ENCODE results near the gene DHH. TPM values are rescaled to one million over a fixed set of nuclear protein-coding genes. Genes with fewer than 3 reads are reported as not detected.

DHH gene
- total RNA-seq, 2 donors from 2014 or later, result 0.17 to 0.44 TPM

DNA sequence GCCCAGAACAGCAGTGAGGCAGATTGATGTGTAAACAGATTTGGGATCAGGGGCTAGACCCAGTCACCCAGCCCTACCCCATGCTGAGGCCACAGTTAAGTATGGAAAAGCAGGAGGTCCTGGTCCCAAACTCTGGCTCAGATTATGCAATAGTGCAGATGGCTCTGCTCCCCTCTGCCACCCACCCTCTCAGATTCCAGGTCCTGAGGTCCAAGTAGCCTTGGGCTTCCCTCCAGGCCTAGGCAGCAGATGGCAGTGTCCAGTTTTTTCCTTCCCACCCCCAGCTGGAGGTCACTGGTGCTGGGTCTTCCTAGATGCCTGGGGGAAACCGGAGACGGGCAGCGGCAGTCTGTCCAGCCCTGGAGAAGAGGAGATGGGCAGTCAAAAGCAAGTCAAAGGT lies 2.8 kb upstream of the DHH start:
- H3K9me3 ChIP-seq (ENCODE audit: control insufficient read depth, low read length, poor library complexity, severe bottlenecking), result no peaks in the 10 kb centered on the region
- no peak for DNase-seq
- peaks cover 13% of the 10 kb centered on the region for H3K4me1 Mint-ChIP-seq
- no peak for ATAC-seq
- H3K36me3 Mint-ChIP-seq (ENCODE audit: low read depth), result peaks cover 10% of the 10 kb centered on the region
- no peak overlapping the region for H3K27ac Mint-ChIP-seq
- no peak overlapping the region for H3K4me3 Mint-ChIP-seq
- peaks cover 22% of the 10 kb centered on the region for H3K27me3 Mint-ChIP-seq

DNA sequence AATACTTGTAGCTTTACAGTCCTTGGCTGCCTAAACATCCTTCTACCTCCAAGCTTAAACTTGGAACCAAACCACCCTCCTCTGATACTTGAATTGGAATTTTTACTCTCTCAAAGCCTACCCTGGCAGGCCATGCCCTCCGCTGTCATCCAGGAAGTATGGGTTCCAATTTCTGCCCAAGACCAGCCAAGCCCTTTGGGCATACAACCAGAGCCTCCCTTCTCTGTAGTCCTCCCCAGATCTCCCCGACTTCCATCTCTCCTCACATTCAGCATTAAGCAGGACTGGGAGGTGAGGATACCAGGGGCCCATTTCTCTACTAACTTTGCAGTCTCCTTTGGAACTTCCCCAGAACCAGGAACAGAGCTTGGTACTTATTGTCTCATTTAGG lies 369 bp upstream of the DHH start:
- peaks cover 46% of the 10 kb centered on the region for H3K27me3 Mint-ChIP-seq
- H3K27ac Mint-ChIP-seq, result peak overlapping the region; percentile 73
- H3K4me1 Mint-ChIP-seq, result peaks cover 30% of the 10 kb centered on the region
- peaks cover 6% of the 10 kb centered on the region for H3K36me3 Mint-ChIP-seq (ENCODE audit: low read depth)
- no peak overlapping the region for H3K4me3 Mint-ChIP-seq
- no peak for DNase-seq
- H3K9me3 ChIP-seq (ENCODE audit: control insufficient read depth, low read length, poor library complexity, severe bottlenecking), result no peaks in the 10 kb centered on the region
- ATAC-seq, result no peak

GRCh38 chr12:49093792-49094159 lies 825 bp downstream of the DHH start:
- H3K4me3 Mint-ChIP-seq, result peak overlapping the region; percentile 57
- H3K36me3 Mint-ChIP-seq (ENCODE audit: low read depth), result peaks cover 6% of the 10 kb centered on the region
- H3K27ac Mint-ChIP-seq, result no peak overlapping the region
- no peak for DNase-seq
- peaks cover 50% of the 10 kb centered on the region for H3K27me3 Mint-ChIP-seq
- ATAC-seq, result no peak
- H3K9me3 ChIP-seq (ENCODE audit: control insufficient read depth, low read length, poor library complexity, severe bottlenecking), result no peaks in the 10 kb centered on the region
- H3K4me1 Mint-ChIP-seq, result peaks cover 33% of the 10 kb centered on the region

DNA sequence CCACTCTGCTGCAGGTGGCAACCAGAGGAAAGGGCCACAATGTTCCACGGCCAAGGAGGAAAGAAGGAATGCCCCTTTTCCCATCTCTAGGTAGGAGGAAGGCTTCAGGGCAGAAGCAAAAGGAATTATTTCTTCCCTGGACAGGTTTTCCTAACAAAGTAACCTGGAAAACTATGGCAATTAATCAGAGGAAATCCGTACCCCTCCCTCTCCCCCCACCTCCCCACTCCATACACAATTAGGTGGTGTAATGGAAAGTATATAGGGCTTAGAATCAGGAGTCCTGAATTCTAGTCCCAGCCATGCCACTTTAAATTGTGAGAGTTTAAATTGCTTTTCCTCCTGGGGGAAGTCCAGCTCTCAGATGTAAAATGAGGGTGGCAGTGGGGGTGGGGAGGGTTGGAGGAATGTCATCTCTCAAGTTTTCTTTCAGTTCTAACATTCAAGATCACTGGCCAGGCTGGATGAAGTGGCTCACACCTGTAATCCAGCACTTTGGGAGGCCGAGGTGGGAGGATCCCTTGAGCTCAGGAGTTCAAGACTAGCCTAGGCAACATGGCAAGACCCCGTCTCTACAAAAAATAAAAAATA lies 1.7 kb downstream of the DHH start:
- Mint-ChIP-seq H3K36me3 (ENCODE audit: low read depth) (peaks cover 6% of the 10 kb centered on the region), H3K4me3 (no peak overlapping the region), H3K27ac (no peak overlapping the region), H3K27me3 (peaks cover 56% of the 10 kb centered on the region), H3K4me1 (peaks cover 38% of the 10 kb centered on the region)
- no peaks in the 10 kb centered on the region for H3K9me3 ChIP-seq (ENCODE audit: control insufficient read depth, low read length, poor library complexity, severe bottlenecking)
- DNase-seq, result no peak
- ATAC-seq, result no peak

DNA sequence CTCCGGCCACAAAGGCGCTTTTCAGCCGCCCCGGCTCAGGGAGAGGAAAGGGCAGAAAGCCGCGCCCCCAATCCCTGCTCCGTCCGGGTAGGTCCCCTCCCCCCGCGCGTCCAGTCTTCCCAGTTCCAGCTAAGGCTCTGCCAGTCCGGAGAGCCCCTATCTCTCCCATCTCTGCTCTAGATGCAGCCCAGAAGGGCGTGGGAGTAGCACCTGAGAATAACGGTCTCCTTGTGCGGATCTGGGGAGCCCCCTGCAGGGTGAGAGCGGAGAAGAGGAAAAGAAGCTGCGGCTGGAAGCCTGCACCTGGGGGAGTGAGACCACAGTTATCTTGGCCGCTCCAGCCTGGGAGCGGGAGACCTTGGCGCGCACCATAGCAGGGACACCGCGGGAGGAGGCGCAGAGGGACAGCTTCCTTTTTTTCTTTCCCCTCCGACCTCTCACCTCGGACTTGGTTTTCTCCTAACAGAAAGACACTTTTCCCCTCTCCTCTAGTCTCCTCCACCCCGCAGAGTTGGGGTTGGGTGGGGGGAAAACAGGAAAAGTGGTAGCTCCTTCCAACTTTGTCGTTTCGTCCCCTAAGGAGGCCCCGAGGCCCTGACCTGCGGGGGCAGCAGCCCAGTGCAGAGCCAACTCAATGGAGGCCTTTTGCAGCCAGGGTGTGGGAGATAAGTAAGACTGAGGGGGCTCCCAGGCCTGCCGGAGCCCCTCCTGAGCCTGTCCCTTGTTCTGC lies 2.4 kb downstream of the DHH start:
- peak in 2 of 3 donors; percentile 29 to 30 for DNase-seq
- no peaks in the 10 kb centered on the region for H3K9me3 ChIP-seq (ENCODE audit: control insufficient read depth, low read length, poor library complexity, severe bottlenecking)
- Mint-ChIP-seq H3K4me3 (peak overlapping the region; percentile 31), H3K27ac (no peak overlapping the region), H3K36me3 (ENCODE audit: low read depth) (peaks cover 6% of the 10 kb centered on the region), H3K27me3 (peaks cover 56% of the 10 kb centered on the region), H3K4me1 (peaks cover 43% of the 10 kb centered on the region)
- peak; percentile 48 for ATAC-seq

DNA sequence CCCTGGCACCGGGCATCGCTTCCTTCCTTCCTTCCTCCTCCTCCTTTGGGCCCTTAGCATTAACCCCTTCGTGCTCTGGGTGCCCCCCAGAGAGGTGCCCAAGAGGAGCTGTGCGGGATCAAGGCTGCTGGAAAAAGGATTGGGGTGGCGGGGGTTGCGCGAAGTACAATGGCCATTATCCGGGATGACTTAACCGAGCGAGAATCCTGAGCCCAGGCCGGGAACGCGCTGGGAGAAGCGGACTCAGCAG lies 2.8 kb downstream of the DHH start:
- H3K36me3 Mint-ChIP-seq (ENCODE audit: low read depth), result peaks cover 6% of the 10 kb centered on the region
- no peak overlapping the region for H3K27ac Mint-ChIP-seq
- no peak for ATAC-seq
- peaks cover 47% of the 10 kb centered on the region for H3K4me1 Mint-ChIP-seq
- H3K27me3 Mint-ChIP-seq, result peaks cover 56% of the 10 kb centered on the region
- H3K4me3 Mint-ChIP-seq, result peak overlapping the region; percentile 31
- no peaks in the 10 kb centered on the region for H3K9me3 ChIP-seq (ENCODE audit: control insufficient read depth, low read length, poor library complexity, severe bottlenecking)
- DNase-seq, result no peak

DNA sequence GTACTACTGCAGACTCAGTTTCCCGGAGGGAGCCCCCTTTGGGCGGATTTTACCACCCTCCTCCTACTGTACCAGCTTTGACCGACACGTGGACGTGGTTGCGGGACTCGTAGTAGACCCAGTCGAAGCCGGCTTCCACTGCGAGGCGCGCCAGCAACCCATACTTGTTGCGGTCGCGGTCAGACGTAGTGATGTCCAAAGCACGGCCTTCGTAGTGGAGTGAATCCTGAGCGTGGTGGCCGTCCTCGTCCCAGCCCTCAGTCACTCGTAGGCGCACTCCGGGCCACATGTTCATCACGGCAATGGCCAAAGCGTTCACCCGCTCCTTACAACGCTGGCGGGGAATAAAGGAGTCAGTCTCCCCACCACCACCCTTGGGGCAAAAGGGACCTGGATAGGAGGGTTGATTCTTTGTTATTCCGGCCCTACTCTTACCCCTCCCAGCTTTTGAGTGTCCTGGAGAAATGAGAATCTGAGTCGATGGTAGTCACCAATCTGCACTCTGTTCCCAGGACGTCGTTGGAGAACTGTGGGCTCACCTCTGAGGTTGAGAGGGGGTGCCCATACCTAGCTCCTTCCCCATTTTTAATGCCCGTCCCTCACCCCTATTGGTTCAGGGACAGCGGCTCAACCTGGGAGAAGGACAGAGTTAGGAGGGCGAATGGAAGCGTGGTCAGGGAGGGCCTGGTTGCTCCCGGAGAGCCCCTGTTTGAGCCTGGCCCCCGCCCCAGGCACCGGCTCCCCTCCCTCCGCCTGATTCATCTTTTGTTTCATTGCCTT lies 3.4 kb downstream of the DHH start:
- H3K9me3 ChIP-seq (ENCODE audit: control insufficient read depth, low read length, poor library complexity, severe bottlenecking), result no peaks in the 10 kb centered on the region
- Mint-ChIP-seq H3K4me3 (peak overlapping the region; percentile 91), H3K36me3 (ENCODE audit: low read depth) (peaks cover 6% of the 10 kb centered on the region), H3K27me3 (peaks cover 56% of the 10 kb centered on the region), H3K27ac (no peak overlapping the region), H3K4me1 (peaks cover 49% of the 10 kb centered on the region)
- DNase-seq (no peak), ATAC-seq (no peak)

DNA sequence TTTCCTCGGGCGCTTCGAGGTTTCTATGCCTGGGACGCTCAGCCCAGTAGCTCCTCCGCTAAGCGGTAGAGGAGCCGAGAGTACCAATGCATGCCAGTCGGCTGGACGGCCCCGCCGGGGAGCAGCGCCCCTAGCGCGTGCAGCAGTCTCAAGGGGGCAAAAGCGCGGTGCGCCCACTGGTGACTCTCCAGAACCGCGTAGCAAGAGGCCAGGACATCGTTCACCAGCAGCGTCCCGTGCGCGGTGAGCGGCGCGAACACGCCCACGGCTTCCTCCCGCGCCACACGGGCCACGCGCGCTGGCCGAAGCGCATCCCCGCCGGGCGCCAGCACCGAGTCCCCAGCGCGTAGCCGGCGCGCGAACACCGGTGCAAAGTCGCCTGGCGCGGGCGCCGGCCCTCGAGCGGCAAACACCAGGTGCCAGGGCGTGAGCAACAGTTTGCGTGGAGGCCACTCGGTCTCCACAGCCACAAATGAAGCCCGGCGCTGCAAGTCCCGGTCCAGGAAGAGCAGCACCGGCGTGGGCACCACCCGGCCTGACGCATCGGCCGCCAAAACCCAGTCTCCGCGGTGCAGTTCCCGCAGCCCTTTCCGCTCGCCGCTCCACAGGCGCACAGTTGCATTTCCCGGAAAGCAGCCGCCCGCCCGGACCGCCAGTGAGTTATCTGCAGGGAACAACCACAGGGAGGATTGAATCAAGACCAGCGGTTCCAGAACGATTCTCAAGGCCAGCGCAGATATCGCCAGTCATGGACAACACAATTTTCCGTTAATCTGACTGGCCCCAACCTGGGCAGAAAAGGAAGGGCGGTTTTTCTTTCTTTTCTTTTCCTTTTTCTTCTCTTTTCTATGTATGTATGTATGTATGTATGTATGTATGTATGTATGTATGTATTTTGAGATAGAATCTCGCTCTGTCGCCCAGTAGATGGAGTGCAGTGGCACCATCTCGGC lies 4.5 kb downstream of the DHH start:
- peaks cover 2% of the 10 kb centered on the region for H3K36me3 Mint-ChIP-seq (ENCODE audit: low read depth)
- peaks cover 49% of the 10 kb centered on the region for H3K27me3 Mint-ChIP-seq
- H3K4me1 Mint-ChIP-seq, result peaks cover 47% of the 10 kb centered on the region
- peak; percentile 36 for ATAC-seq
- H3K9me3 ChIP-seq (ENCODE audit: control insufficient read depth, low read length, poor library complexity, severe bottlenecking), result no peaks in the 10 kb centered on the region
- no peak overlapping the region for H3K27ac Mint-ChIP-seq
- DNase-seq, result no peak
- peak overlapping the region; percentile 91 for H3K4me3 Mint-ChIP-seq

- no peak for ATAC-seq
- no peak for DNase-seq
- Mint-ChIP-seq H3K27me3 (peaks cover 44% of the 10 kb centered on the region), H3K36me3 (ENCODE audit: low read depth) (no peaks in the 10 kb centered on the region), H3K4me3 (peak overlapping the region; percentile 41), H3K4me1 (peaks cover 43% of the 10 kb centered on the region), H3K27ac (no peak overlapping the region)
- H3K9me3 ChIP-seq (ENCODE audit: control insufficient read depth, low read length, poor library complexity, severe bottlenecking), result no peaks in the 10 kb centered on the region
Measured at GRCh38 chr12:49088932-49089330, 5.7 kb downstream of the DHH start.

DNA sequence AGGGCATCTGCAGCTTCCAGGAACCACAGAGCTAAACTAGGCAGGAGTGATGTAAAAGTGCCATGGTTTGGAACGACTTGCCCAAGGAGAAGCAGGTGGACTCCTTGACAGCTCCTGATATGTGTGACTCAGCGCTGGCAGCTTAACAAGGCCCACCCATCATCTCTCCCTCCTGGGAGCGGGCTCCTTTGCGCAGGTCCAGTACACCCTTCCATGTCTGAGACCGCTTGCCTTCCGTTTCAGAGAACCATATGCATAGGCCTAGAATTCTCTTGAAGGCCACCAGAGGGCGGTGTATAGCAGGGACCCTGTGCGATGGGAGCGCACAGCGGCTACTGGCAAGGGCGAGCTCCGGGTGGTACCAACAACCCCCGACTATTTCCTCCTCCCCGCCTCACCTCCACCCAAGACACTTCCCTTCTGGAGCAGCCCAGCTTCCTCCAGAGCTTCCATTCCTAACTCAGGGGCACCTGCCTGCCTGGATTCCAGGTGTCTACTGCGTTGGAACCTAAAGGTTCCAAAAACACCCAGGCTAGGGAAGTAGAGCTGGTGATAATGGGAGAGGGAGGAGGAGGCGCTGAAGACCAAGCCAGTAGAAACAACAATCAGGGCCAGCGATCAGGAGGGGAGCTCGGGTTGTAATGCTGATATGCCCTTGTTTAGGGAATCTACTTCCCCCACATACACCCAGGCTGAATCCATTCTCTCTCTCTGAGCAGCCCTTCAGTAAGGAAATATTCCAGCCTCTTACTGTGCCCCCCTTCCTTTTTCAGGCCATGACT lies 6.3 kb downstream of the DHH start:
- peaks cover 38% of the 10 kb centered on the region for H3K4me1 Mint-ChIP-seq

GRCh38 chr12:49086116-49086515 lies 8.5 kb downstream of the DHH start:
- no peaks in the 10 kb centered on the region for H3K9me3 ChIP-seq (ENCODE audit: control insufficient read depth, low read length, poor library complexity, severe bottlenecking)
- Mint-ChIP-seq H3K27me3 (peaks cover 27% of the 10 kb centered on the region), H3K36me3 (ENCODE audit: low read depth) (no peaks in the 10 kb centered on the region), H3K4me1 (peaks cover 28% of the 10 kb centered on the region), H3K4me3 (peak overlapping the region; percentile 19), H3K27ac (peak overlapping the region; percentile 45)
- no peak for DNase-seq
- no peak for ATAC-seq

More for the DNA sequence above, 6.3 kb downstream of the DHH start:
- Mint-ChIP-seq H3K27ac (no peak overlapping the region), H3K27me3 (peaks cover 38% of the 10 kb centered on the region), H3K36me3 (ENCODE audit: low read depth) (no peaks in the 10 kb centered on the region), H3K4me3 (peak overlapping the region; percentile 21)
- peak; percentile 87 for ATAC-seq
- peak; percentile 47 to 54 (median 51) for DNase-seq
- H3K9me3 ChIP-seq (ENCODE audit: control insufficient read depth, low read length, poor library complexity, severe bottlenecking), result no peaks in the 10 kb centered on the region

DNA sequence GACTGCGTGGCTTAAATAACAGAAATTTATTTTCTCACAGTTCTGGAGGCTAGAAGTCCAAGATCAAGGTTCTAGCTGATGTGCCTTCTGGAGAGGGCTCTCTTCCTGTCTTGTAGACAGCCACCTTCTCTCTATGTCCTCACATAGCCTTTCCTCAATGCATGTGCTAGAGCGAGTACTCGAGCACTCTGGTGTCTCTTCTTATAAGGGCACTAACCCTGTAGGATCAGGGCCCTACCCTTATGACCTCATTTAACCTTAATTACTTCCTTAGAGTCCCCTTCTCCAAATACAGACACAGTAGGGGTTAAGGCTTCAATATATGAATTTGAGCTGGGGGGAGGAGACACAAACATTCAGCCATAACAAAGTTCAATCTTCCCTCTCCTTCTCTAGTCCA lies 10.2 kb downstream of the DHH start:
- no peak overlapping the region for H3K4me3 Mint-ChIP-seq

More for the DNA sequence above, 10.2 kb downstream of the DHH start:
- H3K4me1 Mint-ChIP-seq, result peaks cover 18% of the 10 kb centered on the region
- DNase-seq, result no peak
- peak overlapping the region; percentile 51 for H3K27ac Mint-ChIP-seq
- H3K27me3 Mint-ChIP-seq, result peaks cover 20% of the 10 kb centered on the region
- H3K9me3 ChIP-seq (ENCODE audit: control insufficient read depth, low read length, poor library complexity, severe bottlenecking), result no peaks in the 10 kb centered on the region
- ATAC-seq, result no peak
- no peaks in the 10 kb centered on the region for H3K36me3 Mint-ChIP-seq (ENCODE audit: low read depth)

Data from T-helper 17 cell (primary cell).